Esophagus squamous epithelium (tissue), 4 donors: ENCODE measurements around the gene FHOD3.

ENCODE experiments used
- POLR2A ChIP-seq, 4 donors: fragments of 450-650 bp; IDR thresholded peaks; one replicate each; pipeline ENCODE4 v1.6.1; 2017; ENCODE audit warnings: antibody characterized with exemption in 4 of 4, mild to moderate bottlenecking in 4 of 4, moderate library complexity in 3 of 4
- TF ChIP-seq, protein P1 (sequence below), 6 experiments: fragments of 450-650 bp in 4 of 6; fragments of 200-600 bp in 2 of 6; sonication (generic) in 2 of 6; IDR thresholded peaks; one replicate each; pipeline ENCODE4 v1.5.1; 2016 to 2019; ENCODE audit warnings: antibody characterized with exemption in 6 of 6, mild to moderate bottlenecking in 4 of 6, moderate library complexity in 4 of 6

DNA sequence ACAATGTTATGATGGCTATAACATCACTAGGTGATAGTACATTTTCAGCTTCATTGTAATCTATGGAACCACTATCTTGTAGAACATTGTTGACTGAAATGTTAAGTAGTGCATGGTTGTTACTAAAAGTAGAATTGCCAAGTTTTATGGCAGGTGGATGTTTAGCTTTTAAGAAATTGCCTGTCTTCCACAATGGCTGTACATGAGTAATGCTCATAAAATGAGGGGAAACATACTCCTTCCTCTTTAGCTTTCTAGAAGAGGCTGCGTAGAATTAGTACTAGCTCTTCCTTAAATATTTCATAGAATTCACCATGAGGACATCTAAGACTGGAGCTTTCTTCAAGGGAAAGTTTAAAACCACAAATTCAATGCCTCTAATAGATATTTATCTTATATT lies 370.3 kb downstream of the FHOD3 start:
- TF ChIP-seq, protein P1, sequence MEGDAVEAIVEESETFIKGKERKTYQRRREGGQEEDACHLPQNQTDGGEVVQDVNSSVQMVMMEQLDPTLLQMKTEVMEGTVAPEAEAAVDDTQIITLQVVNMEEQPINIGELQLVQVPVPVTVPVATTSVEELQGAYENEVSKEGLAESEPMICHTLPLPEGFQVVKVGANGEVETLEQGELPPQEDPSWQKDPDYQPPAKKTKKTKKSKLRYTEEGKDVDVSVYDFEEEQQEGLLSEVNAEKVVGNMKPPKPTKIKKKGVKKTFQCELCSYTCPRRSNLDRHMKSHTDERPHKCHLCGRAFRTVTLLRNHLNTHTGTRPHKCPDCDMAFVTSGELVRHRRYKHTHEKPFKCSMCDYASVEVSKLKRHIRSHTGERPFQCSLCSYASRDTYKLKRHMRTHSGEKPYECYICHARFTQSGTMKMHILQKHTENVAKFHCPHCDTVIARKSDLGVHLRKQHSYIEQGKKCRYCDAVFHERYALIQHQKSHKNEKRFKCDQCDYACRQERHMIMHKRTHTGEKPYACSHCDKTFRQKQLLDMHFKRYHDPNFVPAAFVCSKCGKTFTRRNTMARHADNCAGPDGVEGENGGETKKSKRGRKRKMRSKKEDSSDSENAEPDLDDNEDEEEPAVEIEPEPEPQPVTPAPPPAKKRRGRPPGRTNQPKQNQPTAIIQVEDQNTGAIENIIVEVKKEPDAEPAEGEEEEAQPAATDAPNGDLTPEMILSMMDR (IDR thresholded peaks at IDR 0.05): no peak
- no peak for TF ChIP-seq POLR2A (IDR thresholded peaks at IDR 0.05)
